Mesodermal cell (in vitro differentiated cells): ENCODE results near the gene ANKRD36C. TPM values are rescaled to one million over a fixed set of nuclear protein-coding genes. Genes with fewer than 3 reads are reported as not detected.
"Not testable (repeated sequence)": the region's sequence is repeated elsewhere in the genome, so short reads cannot be mapped to it uniquely, and the experiment has no call there.

Experiments used
- H3K27ac ChIP-seq: 2 replicates; pipeline ENCODE4 v1.7.0; 2013; ENCODE audit warnings: mild to moderate bottlenecking, low read depth, low read length, moderate library complexity; ENCODE audit not compliant: severe bottlenecking
- H3K36me3 ChIP-seq: 2 replicates; pipeline ENCODE4 v1.7.1; 2013; ENCODE audit warnings: mild to moderate bottlenecking, low read length, moderate library complexity; ENCODE audit not compliant: control insufficient read depth, insufficient read depth
- H3K4me1 ChIP-seq: one replicate; pipeline ENCODE4 v1.7.1; 2013; ENCODE audit warnings: mild to moderate bottlenecking, low read length; ENCODE audit not compliant: insufficient read depth, control insufficient read depth, poor library complexity, severe bottlenecking
- H3K4me3 ChIP-seq: 2 replicates; pipeline ENCODE4 v1.7.0; 2013; ENCODE audit warnings: low read length, control low read depth, mild to moderate bottlenecking; ENCODE audit not compliant: insufficient read depth, poor library complexity, severe bottlenecking; ENCODE audit errors: extremely low read depth
- H3K9me3 ChIP-seq: 2 replicates; pipeline ENCODE4 v1.7.1; 2013; ENCODE audit warnings: mild to moderate bottlenecking, low read length, moderate library complexity; ENCODE audit not compliant: control insufficient read depth
- WGBS, 2 experiments: methylation state at CpG; one replicate each; pipeline ENCODE4 v1.1.5; 2013; ENCODE audit warnings: missing lambda C conversion rate in 2 of 2; ENCODE audit not compliant: insufficient coverage in 2 of 2; 5-methylcytosine and 5-hydroxymethylcytosine counted together
- polyA plus RNA-seq, 2 experiments: library from polyadenylated mRNA; stranded (reverse); fragments of 50-300 nt; gene quantifications; one replicate each; pipeline ENCODE4 v1.2.3, GENCODE V29; 2013

Gene ANKRD36C
- polyA plus RNA-seq (2013, experiment 1 of 2): 7.8 TPM
- polyA plus RNA-seq (2013, experiment 2 of 2): 8.7 TPM

GRCh38 chr2:95991351-95992094 is at the start of gene ANKRD36C:
TSS of gene ANKRD36C (minus strand) at chr2:95991824. CDS start at chr2:95991708, 116 bp downstream.
- WGBS, 2 experiments: 0% methylated on average over 8 to 12 of the region's 56 CpGs
- not testable (repeated sequence) for H3K36me3 ChIP-seq, H3K4me1 ChIP-seq, H3K9me3 ChIP-seq
- Histone ChIP-seq H3K27ac (peak within 1 kb of the TSS; percentile 85), H3K4me3 (peak within 1 kb of the TSS; percentile 52)

- no CpG with 5 or more reads among the region's 14 CpGs for WGBS, 2 experiments
- not testable (repeated sequence) for H3K27ac ChIP-seq, H3K36me3 ChIP-seq
Observed at GRCh38 chr2:96035554-96035953, 43.9 kb upstream of the ANKRD36C start.

GRCh38 chr2:96034792-96035191 is 43.2 kb upstream of the ANKRD36C start, which contains the start of gene GPAT2:
TSS of gene GPAT2 (minus strand) at chr2:96034916. CDS start at chr2:96032359, 2,557 bp downstream.
- no CpG with 5 or more reads among the region's 34 CpGs for WGBS, 2 experiments
- H3K27ac ChIP-seq, H3K9me3 ChIP-seq, H3K4me1 ChIP-seq, H3K36me3 ChIP-seq, H3K4me3 ChIP-seq: not testable (repeated sequence)

More at GRCh38 chr2:96035554-96035953, 43.9 kb upstream of the ANKRD36C start:
- H3K9me3 ChIP-seq, H3K4me1 ChIP-seq, H3K4me3 ChIP-seq: not testable (repeated sequence)

- not testable (repeated sequence) for H3K4me1 ChIP-seq, H3K4me3 ChIP-seq, H3K9me3 ChIP-seq, H3K36me3 ChIP-seq, H3K27ac ChIP-seq
- WGBS, 2 experiments: no CpG with 5 or more reads among the region's 9 CpGs
Observed at GRCh38 chr2:96033997-96034396, 42.4 kb upstream of the ANKRD36C start.

- not testable (repeated sequence) for H3K4me1 ChIP-seq
Observed at GRCh38 chr2:96027725-96028325, 36.2 kb upstream of the ANKRD36C start.

GRCh38 chr2:96025755-96026154 is 34.1 kb upstream of the ANKRD36C start:
- H3K27ac ChIP-seq, H3K4me3 ChIP-seq, H3K4me1 ChIP-seq, H3K36me3 ChIP-seq, H3K9me3 ChIP-seq: not testable (repeated sequence)
- WGBS, 2 experiments: 100% methylated on average over 1 of the region's 6 CpGs; no CpG with 5 or more reads in 1 of the 2 experiments

More at GRCh38 chr2:96027725-96028325, 36.2 kb upstream of the ANKRD36C start:
- H3K4me3 ChIP-seq, H3K36me3 ChIP-seq, H3K9me3 ChIP-seq, H3K27ac ChIP-seq: not testable (repeated sequence)
- WGBS, 2 experiments: no CpG with 5 or more reads among the region's 16 CpGs

- H3K27ac ChIP-seq: no peak overlapping the region
- H3K4me1 ChIP-seq: no peaks in the 10 kb centered on the region
- 83% methylated on average over 1 of the region's 4 CpGs; no CpG with 5 or more reads in 1 of the 2 experiments for WGBS, 2 experiments
- no peak overlapping the region for H3K4me3 ChIP-seq
- no peaks in the 10 kb centered on the region for H3K36me3 ChIP-seq
- no peaks in the 10 kb centered on the region for H3K9me3 ChIP-seq
Observed at GRCh38 chr2:96025194-96025492, 33.5 kb upstream of the ANKRD36C start.

- no peaks in the 10 kb centered on the region for H3K4me1 ChIP-seq
- H3K4me3 ChIP-seq: no peak overlapping the region
- H3K36me3 ChIP-seq: no peaks in the 10 kb centered on the region
- WGBS, 2 experiments: 94% methylated on average over 13 to 21 of the region's 27 CpGs
- H3K9me3 ChIP-seq: no peaks in the 10 kb centered on the region
- no peak overlapping the region for H3K27ac ChIP-seq
Observed at GRCh38 chr2:96024336-96025193, 32.9 kb upstream of the ANKRD36C start.

GRCh38 chr2:96023701-96024100 is 32.1 kb upstream of the ANKRD36C start:
- H3K36me3 ChIP-seq, H3K4me1 ChIP-seq: not testable (repeated sequence)
- 80 to 95% methylated on average over 1 to 2 of the region's 7 CpGs for WGBS, 2 experiments

GRCh38 chr2:96022701-96023447 is 31.2 kb upstream of the ANKRD36C start:
- not testable (repeated sequence) for H3K9me3 ChIP-seq, H3K4me3 ChIP-seq, H3K36me3 ChIP-seq, H3K4me1 ChIP-seq, H3K27ac ChIP-seq
- 72 to 92% methylated on average over 6 to 8 of the region's 19 CpGs for WGBS, 2 experiments

More at GRCh38 chr2:96023701-96024100, 32.1 kb upstream of the ANKRD36C start:
- H3K4me3 ChIP-seq, H3K9me3 ChIP-seq, H3K27ac ChIP-seq: not testable (repeated sequence)
